ENCODE results near the gene ZNF185.

ZNF185 gene

GRCh38 chrX:152917656-152918579 is 20.1 kb downstream of the ZNF185 start:
- DNase-seq (ENCODE audit: low read depth): no peak

- DNase-seq (ENCODE audit: low read depth): no peak
Observed at GRCh38 chrX:152918707-152919106, 20.8 kb downstream of the ZNF185 start.

GRCh38 chrX:152923599-152923998 is 25.7 kb downstream of the ZNF185 start:
- no peak for DNase-seq (ENCODE audit: low read depth)

- no peak for DNase-seq (ENCODE audit: low read depth)
Observed at GRCh38 chrX:152925835-152926234, 28.0 kb downstream of the ZNF185 start.

- no peak for DNase-seq (ENCODE audit: low read depth)
Observed at GRCh38 chrX:152926279-152926678, 28.4 kb downstream of the ZNF185 start.

- DNase-seq (ENCODE audit: low read depth): no peak
Observed at GRCh38 chrX:152926923-152927322, 29.1 kb downstream of the ZNF185 start.

GRCh38 chrX:152927858-152928760 is 30.2 kb downstream of the ZNF185 start:
- DNase-seq (ENCODE audit: low read depth): no peak

GRCh38 chrX:152928761-152929400 is 31.0 kb downstream of the ZNF185 start:
- no peak for DNase-seq (ENCODE audit: low read depth)

- no peak for DNase-seq (ENCODE audit: low read depth)
Observed at GRCh38 chrX:152929898-152930297, 32.0 kb downstream of the ZNF185 start.

GRCh38 chrX:152930516-152930915 is 32.6 kb downstream of the ZNF185 start:
- DNase-seq (ENCODE audit: low read depth): no peak

- no peak for DNase-seq (ENCODE audit: low read depth)
Observed at GRCh38 chrX:152932144-152932543, 34.3 kb downstream of the ZNF185 start.

- DNase-seq (ENCODE audit: low read depth): no peak
Observed at GRCh38 chrX:152932598-152933175, 34.8 kb downstream of the ZNF185 start.

- DNase-seq (ENCODE audit: low read depth): no peak
Observed at GRCh38 chrX:152936306-152936705, 38.4 kb downstream of the ZNF185 start.

GRCh38 chrX:152937236-152937635 is 39.4 kb downstream of the ZNF185 start:
- DNase-seq (ENCODE audit: low read depth): no peak

GRCh38 chrX:152941328-152942076 is 43.6 kb downstream of the ZNF185 start:
- peak; percentile 67 for DNase-seq (ENCODE audit: low read depth)

- DNase-seq (ENCODE audit: low read depth): peak; percentile 1
Observed at GRCh38 chrX:152942077-152942442, 44.2 kb downstream of the ZNF185 start.

- no peak for DNase-seq (ENCODE audit: low read depth)
Observed at GRCh38 chrX:152943826-152944225, 46.0 kb downstream of the ZNF185 start.

- DNase-seq (ENCODE audit: low read depth): no peak
Observed at GRCh38 chrX:152945021-152945979, 47.4 kb downstream of the ZNF185 start.

GRCh38 chrX:152946681-152947080 is 48.8 kb downstream of the ZNF185 start:
- no peak for DNase-seq (ENCODE audit: low read depth)

All from stimulated activated CD8-positive, alpha-beta memory T cell treated with anti-CD3 and anti-CD28 coated beads, Interleukin-15, amount 100 ng/mL, for 24 hours (primary cell).